GM12892 (cell line): ENCODE measurements around the gene WDR91.

Experiments
- POLR2A ChIP-seq: IDR thresholded peaks from 2 replicates; pipeline ENCODE4 v1.6.1; 2011; ENCODE audit warnings: low read depth, low read length, control low read depth
- POLR2AphosphoS5 ChIP-seq: IDR thresholded peaks from 2 replicates; pipeline ENCODE4 v1.6.1; 2011; ENCODE audit warnings: low read depth, low read length, control low read depth

DNA sequence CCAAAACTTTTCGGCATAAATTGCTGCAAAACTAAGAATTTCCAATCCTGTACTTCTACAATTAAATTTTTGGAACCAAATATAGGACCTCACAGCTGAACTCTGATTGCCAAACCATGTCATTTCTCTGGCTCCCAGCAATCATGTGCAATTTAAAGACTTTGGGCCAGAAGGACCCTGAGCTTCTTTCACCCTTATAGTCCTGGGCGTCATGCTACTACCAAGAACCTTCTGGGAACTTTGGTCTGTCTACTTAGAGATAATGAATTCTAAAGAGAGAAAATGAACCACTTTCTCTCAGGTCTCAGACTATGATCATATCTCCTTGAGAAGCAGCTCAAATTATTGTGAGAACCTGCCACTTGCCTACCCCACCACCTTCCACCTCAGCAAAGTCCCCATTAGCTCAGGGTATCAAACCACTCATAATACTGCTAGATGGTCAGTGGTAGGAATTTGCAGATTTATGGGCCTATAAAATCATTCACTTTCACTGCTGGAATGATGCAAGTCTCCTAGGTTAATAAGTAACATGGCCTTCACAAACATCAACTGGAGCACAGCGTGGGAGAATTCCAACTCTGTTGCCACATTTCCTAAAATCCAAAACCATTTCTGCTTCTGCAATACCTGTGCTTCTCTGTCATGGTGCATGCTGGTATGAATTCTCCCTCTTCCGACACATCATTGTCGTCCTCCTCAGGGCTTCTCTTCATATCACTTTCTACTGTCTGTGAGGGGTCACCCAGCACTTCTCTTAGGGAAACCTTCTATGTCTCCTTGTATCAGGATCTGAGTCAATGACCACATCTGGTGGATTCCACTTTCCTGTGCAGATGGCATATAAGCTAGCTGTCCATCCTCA lies 6.6 kb upstream of the WDR91 start:
- TF ChIP-seq POLR2AphosphoS5 (no peak), POLR2A (no peak)
